GM19455 (cell line): ENCODE data around the gene NEK1.
"Not testable (repeated sequence)": the region's sequence is repeated elsewhere in the genome, so short reads cannot be mapped to it uniquely, and the experiment has no call there.

Experiments
- ATAC-seq: cut with Tn5 transposase; IDR thresholded peaks from one replicate; pipeline ENCODE4 v1.9.1; 2021; ENCODE audit not compliant: unreplicated experiment

NEK1 gene

GRCh38 chr4:169428376-169428775, 184.0 kb downstream of the NEK1 start:
- no peak for ATAC-seq

DNA sequence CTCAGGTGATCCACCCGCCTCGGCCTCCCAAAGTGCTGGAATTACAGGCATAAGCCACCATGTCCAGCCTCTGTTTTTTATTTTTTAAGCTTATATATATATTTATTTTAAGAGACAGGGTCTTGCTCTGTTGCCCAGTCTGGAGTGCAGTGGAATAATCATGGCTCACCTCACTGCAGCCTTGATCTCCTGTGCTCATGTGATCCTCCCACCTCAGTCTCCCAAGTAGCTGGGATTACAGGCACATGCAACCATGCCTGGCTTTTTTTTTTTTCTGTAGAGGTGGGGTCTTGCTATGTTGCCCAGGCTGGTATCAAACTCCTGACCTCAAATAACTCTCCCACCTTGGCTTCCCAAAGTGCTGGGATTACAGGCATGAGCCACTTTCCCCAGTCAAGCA, 184.7 kb downstream of the NEK1 start:
- ATAC-seq: not testable (repeated sequence)

- no peak for ATAC-seq
These were observed 192.1 kb downstream of the NEK1 start for GRCh38 chr4:169420291-169420690.

DNA sequence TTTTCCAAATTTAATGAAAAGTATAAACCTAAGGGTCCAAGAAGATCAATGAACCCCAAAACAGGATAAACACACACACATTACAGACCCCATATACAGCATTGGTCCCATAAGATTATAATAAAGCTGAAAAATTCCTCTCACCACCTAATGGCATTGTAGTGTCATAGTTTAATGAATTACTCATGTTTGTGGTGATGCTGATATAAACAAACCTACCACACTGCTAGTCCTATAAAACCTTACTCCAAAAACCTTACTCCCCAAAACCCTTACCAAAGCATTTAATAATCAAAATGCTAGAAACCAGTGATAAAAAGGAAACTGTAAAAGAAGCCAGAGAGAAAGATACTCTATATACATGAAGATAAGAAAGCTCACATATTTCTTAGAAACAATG, 193.5 kb downstream of the NEK1 start:
- ATAC-seq: no peak

DNA sequence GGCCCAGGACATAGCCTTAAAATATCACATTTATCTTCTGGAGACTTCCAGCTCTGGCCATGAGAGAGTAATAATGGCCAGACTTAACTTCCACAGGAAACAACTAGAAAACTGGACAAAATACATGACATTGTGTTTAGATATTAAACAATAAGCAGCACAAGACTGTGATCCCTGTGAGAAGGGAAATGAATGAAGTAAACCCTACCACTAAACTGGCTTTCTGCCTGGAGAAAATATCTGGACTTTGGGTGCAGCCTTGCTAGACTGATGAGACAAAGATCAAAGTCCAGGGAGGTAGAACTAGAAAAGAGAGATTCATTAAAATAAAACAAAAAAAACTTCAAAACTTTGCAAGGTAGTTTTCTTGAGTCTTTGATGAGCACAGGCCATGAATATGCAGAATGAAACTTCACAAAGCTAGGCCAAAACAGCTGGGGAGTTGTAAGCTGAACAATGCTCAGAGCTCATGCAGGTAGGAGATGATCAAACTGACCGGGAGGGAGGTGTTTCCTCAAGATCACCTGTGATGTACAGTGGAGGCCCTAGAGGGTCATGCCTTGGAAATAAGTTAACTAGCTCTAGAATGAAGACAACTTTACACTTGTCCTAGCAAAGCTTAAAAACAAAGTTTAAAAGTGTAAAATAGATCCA, 194.6 kb downstream of the NEK1 start:
- no peak for ATAC-seq

DNA sequence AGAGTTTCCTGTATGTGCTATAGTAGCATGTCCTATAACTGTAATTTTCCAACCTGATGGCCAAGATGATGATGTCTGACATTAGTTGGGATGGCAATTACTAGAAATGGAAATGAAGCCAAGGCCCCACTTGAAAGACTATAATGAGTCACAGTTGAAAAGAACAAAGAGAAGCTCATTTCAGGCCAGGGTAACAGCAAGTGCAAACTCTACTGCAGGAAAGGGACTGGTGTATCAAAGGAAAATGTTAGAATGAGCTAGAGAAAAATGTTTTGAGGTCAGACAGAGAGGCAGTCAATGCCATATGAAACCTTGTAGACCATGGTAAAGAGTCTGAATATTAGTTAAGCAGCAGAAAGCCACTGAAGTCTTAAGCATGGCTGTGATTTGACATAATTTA, 195.4 kb downstream of the NEK1 start:
- ATAC-seq: no peak

DNA sequence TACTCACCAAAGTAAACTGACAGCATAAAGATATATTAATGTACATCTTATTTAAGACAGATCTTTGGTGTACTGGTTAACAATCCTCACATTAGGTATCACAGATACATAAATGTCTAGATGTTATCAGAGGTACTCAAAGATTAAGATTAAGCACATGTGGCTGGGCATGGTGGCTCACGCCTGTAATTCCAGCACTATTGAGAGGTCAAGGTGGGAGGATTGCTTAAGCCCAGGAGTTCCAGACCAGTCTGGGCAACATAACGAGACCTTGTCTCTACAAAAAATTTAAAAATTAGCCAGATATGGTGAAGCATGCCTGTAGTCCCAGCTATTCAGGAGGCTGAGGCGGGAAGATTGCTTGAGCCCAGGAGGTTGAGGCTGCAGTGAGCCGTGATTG, 195.9 kb downstream of the NEK1 start:
- ATAC-seq: no peak

- no peak for ATAC-seq
These were observed 197.5 kb downstream of the NEK1 start for GRCh38 chr4:169414913-169415312.

DNA sequence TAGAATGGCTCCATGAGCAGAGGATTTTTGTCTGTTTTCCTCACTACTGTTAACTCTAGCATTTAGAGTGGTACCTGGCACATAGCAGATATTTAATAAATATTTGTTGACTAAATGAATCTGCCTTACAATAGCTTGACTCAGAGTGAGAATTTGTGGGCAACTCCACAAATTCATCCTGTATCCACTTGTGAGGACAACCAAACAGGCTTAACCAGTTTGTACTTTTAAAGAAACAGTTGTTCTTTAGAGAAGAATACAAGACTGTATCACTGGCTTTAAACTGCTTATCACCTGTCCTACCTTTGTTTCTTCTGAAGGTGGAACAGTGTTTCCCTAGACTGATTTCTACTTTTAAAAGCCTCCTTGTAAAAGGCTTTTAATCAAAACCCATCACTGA, 200.3 kb downstream of the NEK1 start:
- no peak for ATAC-seq

GRCh38 chr4:169410839-169411770, 201.3 kb downstream of the NEK1 start:
- peak; percentile 98 for ATAC-seq

DNA sequence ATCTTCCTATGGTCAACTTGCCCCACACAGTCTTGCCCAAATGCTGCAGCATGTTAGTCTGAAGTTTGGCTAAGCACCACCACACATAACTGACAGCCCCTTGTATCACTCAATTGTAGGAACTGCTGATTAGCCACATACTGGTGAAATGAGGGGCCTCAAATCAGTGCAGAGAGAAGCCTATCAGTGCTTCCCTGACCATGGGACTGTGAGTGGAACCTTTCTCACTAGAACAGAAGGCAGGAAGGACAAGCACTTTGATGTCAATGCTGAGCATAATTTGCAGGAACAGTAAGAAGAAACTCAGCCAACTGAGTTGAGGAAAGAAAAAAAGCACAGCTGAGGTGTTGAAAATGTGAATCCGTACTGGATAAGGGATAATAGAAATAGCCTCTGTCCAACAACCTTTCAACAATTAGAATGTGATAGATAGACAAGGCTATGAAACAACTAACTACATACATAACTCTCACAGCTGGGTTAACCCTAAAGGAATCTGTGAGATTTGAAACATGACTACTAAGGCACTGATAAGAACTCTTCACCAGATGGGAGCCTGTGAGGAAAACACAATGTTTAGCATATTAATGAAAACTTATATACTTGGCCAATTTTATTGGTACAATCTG, 205.1 kb downstream of the NEK1 start:
- ATAC-seq: no peak

DNA sequence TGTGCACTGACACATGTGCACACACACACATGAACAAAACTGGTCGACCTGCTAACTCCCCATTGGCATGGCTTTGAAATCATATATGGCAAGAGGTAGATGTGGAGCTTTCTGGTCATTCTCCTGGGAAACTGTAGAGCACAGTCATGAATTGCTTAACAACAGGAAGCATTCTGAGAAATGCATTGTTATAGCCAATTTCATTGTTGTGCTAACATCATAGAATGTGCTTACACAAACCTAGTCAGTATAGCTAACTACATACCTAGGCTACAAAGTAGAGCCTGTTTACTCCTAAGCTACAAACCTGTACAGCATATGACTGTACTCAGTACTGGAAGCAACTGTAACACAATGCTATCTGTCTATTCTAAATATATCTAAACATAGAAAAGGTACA, 207.4 kb downstream of the NEK1 start:
- ATAC-seq: no peak

DNA sequence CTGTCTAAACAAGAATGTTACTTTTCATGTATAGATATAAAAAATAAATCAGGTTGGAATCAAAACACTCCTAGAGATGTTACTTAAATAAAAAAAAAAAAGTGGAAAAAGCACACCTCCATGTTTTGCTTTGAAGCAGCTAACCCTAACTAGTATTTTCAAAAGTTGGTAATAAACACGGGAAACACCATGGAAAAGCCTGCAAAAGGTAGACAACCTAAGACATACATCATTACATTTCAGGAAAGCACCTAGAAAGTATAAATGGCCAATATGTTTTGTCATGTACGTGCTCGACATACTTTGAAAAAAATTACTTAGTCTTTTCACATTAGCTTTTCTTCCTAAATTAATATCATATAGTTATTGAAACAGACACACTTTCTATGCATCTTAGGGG, 211.6 kb downstream of the NEK1 start:
- ATAC-seq: no peak

DNA sequence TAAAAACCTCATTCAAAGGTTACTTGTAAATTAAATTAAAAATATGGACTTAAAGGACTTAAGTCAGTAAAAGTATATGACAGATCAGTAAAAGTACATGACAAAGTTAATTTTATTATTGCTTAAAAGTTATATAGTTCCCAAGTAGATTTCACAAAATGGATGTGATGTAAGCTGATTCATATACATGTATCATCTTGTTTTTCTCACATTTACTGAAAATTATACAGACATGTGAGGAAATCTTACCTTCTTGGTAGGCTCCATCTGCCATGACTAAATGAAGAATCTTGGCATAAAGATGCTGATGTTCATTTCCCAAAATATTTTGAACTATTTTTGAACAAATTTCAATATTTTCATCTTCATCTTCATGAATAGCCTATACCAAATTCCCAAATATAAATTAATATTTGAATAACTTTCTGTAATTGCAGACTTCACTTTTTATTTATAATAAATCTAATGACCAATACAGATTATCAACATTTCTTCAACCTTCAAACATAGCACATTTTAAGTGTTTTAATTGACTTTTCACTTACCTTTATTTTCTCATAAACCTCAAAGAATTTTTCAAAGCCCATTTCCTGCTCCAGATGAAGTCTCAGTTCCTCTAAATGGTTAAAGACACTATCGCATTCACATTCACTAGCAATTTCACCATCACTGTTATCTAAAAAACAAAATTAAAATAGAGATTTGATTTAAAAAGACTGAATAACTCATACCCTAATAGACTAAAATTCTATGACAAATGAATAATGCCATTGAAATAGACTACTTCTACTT, 212.2 kb downstream of the NEK1 start:
- ATAC-seq: peak; percentile 52

- ATAC-seq: no peak
These were observed 214.1 kb downstream of the NEK1 start for GRCh38 chr4:169398316-169398715.

- no peak for ATAC-seq
These were observed 214.6 kb downstream of the NEK1 start for GRCh38 chr4:169397762-169398161.

DNA sequence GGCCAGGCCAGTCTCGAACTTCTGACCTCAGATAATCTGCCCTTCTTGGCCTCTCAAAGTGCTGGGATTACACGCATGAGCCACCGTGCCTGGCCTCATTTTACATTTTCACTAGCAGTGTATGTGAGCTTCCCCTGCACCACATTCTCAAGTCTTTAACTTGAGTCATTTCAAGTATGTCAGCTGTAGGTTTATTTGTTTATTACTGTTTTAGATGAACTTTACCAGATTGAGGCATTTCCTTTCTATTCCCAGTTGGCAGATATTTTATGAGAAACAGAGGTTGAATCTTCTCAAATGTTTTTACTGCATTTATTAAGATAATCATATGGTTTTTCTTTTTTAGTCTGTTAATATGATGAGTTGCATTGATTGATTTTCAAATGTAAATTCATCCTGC, 227.0 kb downstream of the NEK1 start:
- no peak for ATAC-seq

DNA sequence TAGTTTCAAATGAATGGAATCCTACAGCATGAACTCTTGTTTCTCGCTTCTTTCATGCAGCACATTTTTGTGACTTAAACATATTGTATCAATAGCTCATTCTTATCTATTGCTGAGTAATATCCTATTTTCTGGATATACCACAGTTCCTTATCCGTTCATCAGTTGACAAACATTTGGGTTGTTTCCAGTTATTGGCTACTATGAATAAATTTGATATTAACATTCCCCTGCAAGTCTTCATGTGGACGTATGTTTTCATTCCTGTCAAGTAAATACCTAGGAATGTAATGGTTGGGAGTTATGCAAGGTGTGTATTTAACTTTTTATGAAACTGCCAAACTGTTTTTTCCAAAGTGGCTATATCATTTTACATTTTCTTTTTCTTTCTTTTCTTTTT, 227.6 kb downstream of the NEK1 start:
- no peak for ATAC-seq

- no peak for ATAC-seq
These were observed 228.7 kb downstream of the NEK1 start for GRCh38 chr4:169383724-169384123.

DNA sequence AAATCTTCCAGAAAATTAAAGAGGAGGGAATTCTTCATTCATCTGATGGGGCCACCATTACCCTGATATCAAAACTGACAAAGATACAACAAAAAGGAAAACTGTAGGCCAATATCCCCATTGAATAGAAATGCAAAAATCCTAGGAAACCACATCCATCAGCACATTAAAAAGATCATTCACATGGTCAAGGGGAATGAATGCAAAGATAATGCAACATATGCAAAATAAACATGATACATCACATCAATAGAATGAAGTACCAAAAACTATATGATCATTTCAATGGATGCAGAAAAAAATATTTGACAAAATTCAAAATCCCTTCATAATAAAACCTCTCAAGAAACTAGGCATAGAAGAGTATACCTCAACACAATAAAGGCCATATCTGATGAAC, 232.7 kb downstream of the NEK1 start:
- ATAC-seq: no peak

- ATAC-seq: no peak
These were observed 235.0 kb downstream of the NEK1 start for GRCh38 chr4:169377367-169377766.
